RWPE2 (cell line): ENCODE data around the gene ARMC5.

Experiments
- ATAC-seq: fragments of 200-7000 bp; cut with Tn5 transposase; 3 replicates; pipeline ENCODE4 v1.9.1; 2021; ENCODE audit warnings: low read depth
- DNase-seq: peaks from one replicate; pipeline ENCODE4 v3.0.0-alpha.2; 2020; ENCODE audit warnings: low spot score
- H3K27ac ChIP-seq: fragments of 450-650 bp; 2 replicates; pipeline ENCODE4 v1.5.1; 2017; ENCODE audit warnings: mild to moderate bottlenecking; ENCODE audit not compliant: poor library complexity, severe bottlenecking
- H3K27me3 ChIP-seq: fragments of 250-450 bp; sonication (Bioruptor Pico); 2 replicates; pipeline ENCODE4 v1.5.1; 2021; ENCODE audit warnings: mild to moderate bottlenecking, moderate library complexity; ENCODE audit not compliant: insufficient read depth, poor library complexity, severe bottlenecking
- H3K36me3 ChIP-seq: fragments of 250-450 bp; sonication (Bioruptor Pico); 2 replicates; pipeline ENCODE4 v1.5.1; 2020; ENCODE audit warnings: low read depth, mild to moderate bottlenecking, moderate library complexity
- H3K4me1 ChIP-seq: fragments of 250-450 bp; sonication (Bioruptor Pico); 2 replicates; pipeline ENCODE4 v1.5.1; 2021; ENCODE audit warnings: mild to moderate bottlenecking, moderate library complexity; ENCODE audit not compliant: insufficient read depth, poor library complexity, severe bottlenecking
- H3K4me3 ChIP-seq: fragments of 250-450 bp; sonication (Bioruptor Pico); 2 replicates; pipeline ENCODE4 v1.5.1; 2021; ENCODE audit warnings: mild to moderate bottlenecking, moderate library complexity; ENCODE audit not compliant: severe bottlenecking
- H3K9me3 ChIP-seq: fragments of 250-450 bp; sonication (Bioruptor Pico); 2 replicates; pipeline ENCODE4 v1.5.1; 2021; ENCODE audit warnings: mild to moderate bottlenecking, moderate library complexity; ENCODE audit not compliant: severe bottlenecking
- TF ChIP-seq, protein P1 (sequence below): fragments of 450-650 bp; IDR thresholded peaks from one replicate; pipeline ENCODE4 v1.5.1; 2017; ENCODE audit warnings: mild to moderate bottlenecking, moderate library complexity; ENCODE audit not compliant: poor library complexity, severe bottlenecking

The ARMC5 gene

DNA sequence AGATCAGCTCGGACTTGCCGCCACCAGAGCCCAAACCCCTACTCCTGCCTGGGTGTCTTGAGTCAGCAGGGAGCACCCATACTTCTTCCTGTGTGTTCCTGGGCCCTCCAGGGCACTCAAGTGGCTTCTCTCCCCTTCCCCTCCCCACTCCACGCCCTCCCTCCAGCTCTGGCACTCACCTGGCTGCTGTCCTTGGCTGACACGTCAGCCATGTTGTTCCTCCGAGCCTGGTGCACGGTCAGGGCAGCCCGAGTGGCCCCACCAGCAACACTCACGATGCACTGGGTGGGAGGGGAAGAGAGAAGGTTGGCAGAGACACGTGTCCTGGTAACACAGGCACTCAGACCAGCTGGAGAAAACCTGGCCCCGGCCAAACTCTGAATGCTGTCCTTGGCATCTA is 37.4 kb downstream of the ARMC5 start:
- Histone ChIP-seq H3K27me3 (no peaks in the 10 kb centered on the region), H3K27ac (no peak overlapping the region), H3K4me1 (no peaks in the 10 kb centered on the region), H3K36me3 (peaks cover 53% of the 10 kb centered on the region), H3K9me3 (no peaks in the 10 kb centered on the region), H3K4me3 (no peak overlapping the region)
- ATAC-seq, result no peak
- DNase-seq, result no peak
- TF ChIP-seq, protein P1, sequence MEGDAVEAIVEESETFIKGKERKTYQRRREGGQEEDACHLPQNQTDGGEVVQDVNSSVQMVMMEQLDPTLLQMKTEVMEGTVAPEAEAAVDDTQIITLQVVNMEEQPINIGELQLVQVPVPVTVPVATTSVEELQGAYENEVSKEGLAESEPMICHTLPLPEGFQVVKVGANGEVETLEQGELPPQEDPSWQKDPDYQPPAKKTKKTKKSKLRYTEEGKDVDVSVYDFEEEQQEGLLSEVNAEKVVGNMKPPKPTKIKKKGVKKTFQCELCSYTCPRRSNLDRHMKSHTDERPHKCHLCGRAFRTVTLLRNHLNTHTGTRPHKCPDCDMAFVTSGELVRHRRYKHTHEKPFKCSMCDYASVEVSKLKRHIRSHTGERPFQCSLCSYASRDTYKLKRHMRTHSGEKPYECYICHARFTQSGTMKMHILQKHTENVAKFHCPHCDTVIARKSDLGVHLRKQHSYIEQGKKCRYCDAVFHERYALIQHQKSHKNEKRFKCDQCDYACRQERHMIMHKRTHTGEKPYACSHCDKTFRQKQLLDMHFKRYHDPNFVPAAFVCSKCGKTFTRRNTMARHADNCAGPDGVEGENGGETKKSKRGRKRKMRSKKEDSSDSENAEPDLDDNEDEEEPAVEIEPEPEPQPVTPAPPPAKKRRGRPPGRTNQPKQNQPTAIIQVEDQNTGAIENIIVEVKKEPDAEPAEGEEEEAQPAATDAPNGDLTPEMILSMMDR, result no peak

DNA sequence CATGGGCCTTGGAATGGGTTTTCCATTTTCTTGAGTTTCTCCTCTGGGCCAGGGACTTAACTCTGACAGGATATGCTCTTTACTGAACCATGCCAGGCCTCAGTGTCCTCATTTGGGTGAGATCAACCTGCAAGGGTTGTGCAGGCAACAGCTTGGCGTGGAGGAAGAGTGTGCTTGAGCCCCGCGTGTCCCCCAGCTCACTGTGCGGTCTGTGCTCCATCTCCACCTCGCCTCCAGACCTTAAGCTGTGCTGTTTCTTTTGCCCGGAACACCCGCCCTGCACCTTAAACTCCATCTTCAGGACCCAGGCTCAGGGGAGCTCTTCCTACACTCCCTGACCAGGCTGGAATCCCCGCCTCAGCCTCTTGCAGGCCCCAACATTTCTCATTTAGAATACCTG is 39.2 kb downstream of the ARMC5 start:
- no peak overlapping the region for H3K4me3 ChIP-seq
- H3K36me3 ChIP-seq, result peaks cover 44% of the 10 kb centered on the region
- H3K27ac ChIP-seq, result no peak overlapping the region
- H3K4me1 ChIP-seq, result no peaks in the 10 kb centered on the region
- DNase-seq (no peak), ATAC-seq (no peak)
- TF ChIP-seq, protein P1, result no peak
- H3K9me3 ChIP-seq, result no peaks in the 10 kb centered on the region
- no peaks in the 10 kb centered on the region for H3K27me3 ChIP-seq

DNA sequence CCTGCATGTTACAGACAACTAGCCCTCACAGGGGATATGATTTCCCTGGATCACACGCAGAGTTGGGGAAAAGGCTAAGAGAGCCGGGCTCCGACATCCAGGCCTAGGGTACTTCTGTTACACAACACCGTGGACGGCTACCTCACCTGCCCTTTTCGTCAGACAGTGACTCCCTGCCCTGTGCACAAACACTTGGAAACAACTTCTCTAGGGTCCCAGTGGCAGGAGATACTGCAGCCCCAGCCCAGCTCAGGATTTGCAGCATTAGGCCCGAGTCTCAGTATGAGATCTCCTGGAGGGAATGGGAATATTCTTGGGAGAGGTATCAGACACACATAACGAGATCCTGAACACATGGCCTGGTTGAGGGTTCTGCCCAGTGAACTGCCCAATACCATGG is 40.6 kb downstream of the ARMC5 start:
- H3K4me3 ChIP-seq, result no peak overlapping the region
- no peak overlapping the region for H3K27ac ChIP-seq
- DNase-seq (no peak), ATAC-seq (no peak)
- H3K4me1 ChIP-seq, result no peaks in the 10 kb centered on the region
- no peaks in the 10 kb centered on the region for H3K9me3 ChIP-seq
- TF ChIP-seq, protein P1, result no peak
- H3K36me3 ChIP-seq, result peaks cover 47% of the 10 kb centered on the region
- H3K27me3 ChIP-seq, result no peaks in the 10 kb centered on the region

DNA sequence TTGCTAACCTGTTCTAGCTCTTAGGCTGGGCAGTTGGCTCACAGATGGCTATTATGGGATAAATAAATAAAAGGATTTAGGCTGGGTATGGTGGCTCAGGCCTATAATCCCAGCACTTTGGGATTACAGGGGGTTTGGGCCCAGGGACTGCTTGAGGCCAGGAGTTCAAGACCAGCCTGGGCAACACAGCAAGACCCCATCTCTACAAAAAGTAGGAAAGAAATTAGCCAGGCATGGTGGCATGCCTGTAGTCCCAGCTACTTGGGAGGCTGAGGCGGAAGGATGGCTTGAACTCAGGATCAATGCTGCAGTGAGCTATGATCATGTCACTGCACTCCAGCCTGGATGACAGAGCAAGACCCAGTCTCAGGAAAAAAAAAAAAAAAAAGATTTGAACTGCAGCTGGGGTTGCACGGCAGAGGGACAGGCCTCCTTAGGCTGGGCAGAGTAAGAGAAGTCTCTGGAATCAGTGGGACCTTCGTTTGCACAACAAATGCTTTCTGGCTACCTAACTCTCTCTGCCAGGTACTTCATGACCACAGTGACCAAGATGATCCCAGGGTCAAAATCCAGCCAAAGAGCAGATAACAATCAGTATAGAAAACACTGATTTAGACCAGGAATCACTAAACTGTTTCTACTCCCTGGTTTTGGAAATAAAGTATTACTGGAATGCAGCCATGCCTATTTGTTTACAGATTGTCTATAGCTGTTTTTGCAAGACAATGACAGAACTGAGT is 42.1 kb downstream of the ARMC5 start:
- peaks cover 48% of the 10 kb centered on the region for H3K36me3 ChIP-seq

DNA sequence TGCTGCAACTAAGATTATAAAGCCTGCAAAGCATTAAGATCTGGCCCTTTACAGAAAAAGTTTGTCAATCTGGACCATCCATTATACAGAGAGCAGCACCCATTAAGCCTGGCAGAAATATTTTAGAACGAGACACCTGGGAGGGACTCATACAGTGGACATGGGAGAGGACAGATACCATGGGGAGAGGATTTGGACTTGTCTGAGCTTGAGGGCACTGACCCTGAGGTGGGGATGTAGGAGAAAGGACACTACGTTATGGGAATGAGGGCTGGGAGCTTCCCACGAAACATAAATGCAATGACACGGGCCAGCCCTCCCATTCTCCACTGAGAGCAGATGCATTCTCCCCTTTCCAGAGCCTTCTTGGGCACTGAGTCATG is 42.7 kb downstream of the ARMC5 start:
- H3K27ac ChIP-seq, result no peak overlapping the region
- H3K4me1 ChIP-seq, result no peaks in the 10 kb centered on the region
- H3K4me3 ChIP-seq, result no peak overlapping the region
- peaks cover 47% of the 10 kb centered on the region for H3K36me3 ChIP-seq
- no peak for ATAC-seq
- no peak for DNase-seq
- H3K9me3 ChIP-seq, result no peaks in the 10 kb centered on the region
- no peaks in the 10 kb centered on the region for H3K27me3 ChIP-seq
- TF ChIP-seq, protein P1, result no peak

More for the DNA sequence above, 42.1 kb downstream of the ARMC5 start:
- no peaks in the 10 kb centered on the region for H3K9me3 ChIP-seq
- no peaks in the 10 kb centered on the region for H3K27me3 ChIP-seq
- TF ChIP-seq, protein P1, result no peak
- H3K4me3 ChIP-seq, result no peak overlapping the region
- ATAC-seq, result no peak
- no peak overlapping the region for H3K27ac ChIP-seq
- DNase-seq, result no peak
- H3K4me1 ChIP-seq, result no peaks in the 10 kb centered on the region
